HCT116 (cell line): Measurements from ENCODE around the gene RIT1. TPM values are rescaled to one million over a fixed set of nuclear protein-coding genes. Genes with fewer than 3 reads are reported as not detected.

Source experiments
- ATAC-seq: fragments of 200-7000 bp; cut with Tn5 transposase; 2 replicates; pipeline ENCODE4 v1.9.1; 2020; ENCODE audit warnings: mild to moderate bottlenecking, moderate library complexity
- BruUV-seq: library from RNA; stranded (reverse); fragments of 400-500 nt; replicated peaks from 2 replicates; lab custom pipeline; 2021; lab: Mats Ljungman, UMichigan
- CTCF ChIA-PET: fragments of 300-600 bp; sonication (Branson Sonifier 250); formaldehyde crosslinking; loops from one replicate; lab custom pipeline; 2021; ENCODE audit warnings: antibody characterized with exemption; lab: Charles Lee
- POLR2A ChIA-PET: fragments of 300-600, 350-600 bp; sonication (Branson Sonifier 250); formaldehyde crosslinking; loops from one replicate; lab custom pipeline; 2021; ENCODE audit warnings: antibody characterized with exemption; lab: Charles Lee
- RAD21 ChIA-PET, 2 experiments: fragments of 300-600 bp; sonication (Branson Sonifier 250); formaldehyde crosslinking; loops; one replicate each; lab custom pipeline; 2023; ENCODE audit warnings: low total read pairs in 2 of 2; ENCODE audit not compliant: uncharacterized antibody in 2 of 2, unreplicated experiment in 2 of 2, low non-redundant PET in 1 of 2; lab: Charles Lee
- DNase-seq: peaks from one replicate; pipeline ENCODE4 v3.0.0-alpha.2; 2010; ENCODE audit warnings: low read depth, low spot score
- H2AFZ ChIP-seq: fragments of 200-600 bp; shearing (Covaris generic), sonication (generic); 2 replicates; pipeline ENCODE4 v1.6.1; 2017; ENCODE audit warnings: low read depth, mixed run types, mixed read lengths, antibody characterized with exemption, low read length; ENCODE audit not compliant: poor library complexity, severe bottlenecking
- H3K27ac ChIP-seq: 2 replicates; pipeline ENCODE4 v1.5.1; 2012; ENCODE audit warnings: low read depth, low read length
- H3K27me3 ChIP-seq: fragments of 200-600 bp; sonication (generic); 2 replicates; pipeline ENCODE4 v1.6.1; 2016; ENCODE audit warnings: mixed run types, low read length, mixed read lengths; ENCODE audit not compliant: insufficient read depth
- H3K36me3 ChIP-seq, 2 experiments: fragments of 200-500 bp in 1 of 2; fragments of 200-600 bp in 1 of 2; sonication (Bioruptor generic) in 1 of 2; sonication (generic) in 1 of 2; 2 replicates each; pipeline versions ENCODE4 v1.5.1 to v1.6.1; 2014 to 2016; ENCODE audit warnings: low read length in 2 of 2, inconsistent platforms in 1 of 2, mixed read lengths in 1 of 2, mixed run types in 1 of 2; ENCODE audit not compliant: insufficient read depth in 2 of 2, control insufficient read depth in 1 of 2
- H3K4me1 ChIP-seq, 2 experiments: fragments of 200-600 bp in 1 of 2; sonication (generic) in 1 of 2; 2 replicates each; pipeline versions ENCODE4 v1.5.1 to v1.6.1; 2012 to 2017; ENCODE audit warnings: low read length in 2 of 2, inconsistent platforms in 1 of 2, mild to moderate bottlenecking in 1 of 2, mixed read lengths in 1 of 2, mixed run types in 1 of 2, moderate library complexity in 1 of 2; ENCODE audit not compliant: insufficient read depth in 2 of 2, control insufficient read depth in 1 of 2
- H3K4me2 ChIP-seq: fragments of 200-600 bp; sonication (generic); 2 replicates; pipeline ENCODE4 v1.6.1; 2017; ENCODE audit warnings: mixed run types, low read length, mixed read lengths
- H3K4me3 ChIP-seq, 2 experiments: fragments of 200-600 bp in 1 of 2; sonication (generic) in 1 of 2; replicated peaks in 1 of 2; 2 replicates each; pipeline ENCODE4 v1.5.1; 2011 to 2016; ENCODE audit warnings: low read length in 2 of 2, control low read depth in 1 of 2, low read depth in 1 of 2, mild to moderate bottlenecking in 1 of 2, mixed read lengths in 1 of 2, mixed run types in 1 of 2
- H3K79me2 ChIP-seq: fragments of 200-600 bp; sonication (generic); 2 replicates; pipeline ENCODE4 v1.6.1; 2017; ENCODE audit warnings: mild to moderate bottlenecking, mixed run types, low read length, moderate library complexity, mixed read lengths; ENCODE audit not compliant: insufficient read depth
- H3K9ac ChIP-seq: fragments of 200-600 bp; sonication (generic); 2 replicates; pipeline ENCODE4 v1.6.1; 2016; ENCODE audit warnings: low read length, mixed read lengths
- H3K9me2 ChIP-seq: fragments of 200-600 bp; sonication (generic), shearing (Covaris generic); 2 replicates; pipeline ENCODE4 v1.6.1; 2017; ENCODE audit warnings: mixed run types, mild to moderate bottlenecking, moderate library complexity; ENCODE audit not compliant: insufficient read depth
- H3K9me3 ChIP-seq, 2 experiments: fragments of 200-500 bp in 1 of 2; fragments of 200-600 bp in 1 of 2; sonication (Bioruptor generic) in 1 of 2; sonication (generic) in 1 of 2; 2 replicates each; pipeline ENCODE4 v1.6.1; 2014 to 2017; ENCODE audit warnings: low read length in 2 of 2, mixed read lengths in 2 of 2, inconsistent platforms in 1 of 2, low read depth in 1 of 2, mild to moderate bottlenecking in 1 of 2, mixed run types in 1 of 2, moderate library complexity in 1 of 2; ENCODE audit not compliant: control insufficient read depth in 1 of 2, insufficient read depth in 1 of 2
- H4K20me1 ChIP-seq: fragments of 200-600 bp; sonication (generic), shearing (Covaris generic); 2 replicates; pipeline ENCODE4 v1.6.1; 2017; ENCODE audit warnings: mixed run types, mild to moderate bottlenecking, moderate library complexity; ENCODE audit not compliant: insufficient read depth
- CBX3 ChIP-seq: IDR thresholded peaks from 2 replicates; pipeline ENCODE4 v1.6.1; 2012; ENCODE audit warnings: low read depth
- ELF1 ChIP-seq: IDR thresholded peaks from 2 replicates; pipeline ENCODE4 v1.6.1; 2012; ENCODE audit warnings: low read depth, borderline replicate concordance
- EZH2 ChIP-seq: fragments of 200-600 bp; sonication (generic); IDR thresholded peaks from 2 replicates; pipeline ENCODE4 v1.6.1; 2017; ENCODE audit warnings: antibody characterized with exemption, mixed run types
- EZH2phosphoT487 ChIP-seq: fragments of 200-600 bp; IDR thresholded peaks from 2 replicates; pipeline ENCODE4 v1.6.1; 2018; ENCODE audit warnings: antibody characterized with exemption, borderline replicate concordance
- FOSL1 ChIP-seq: IDR thresholded peaks from 2 replicates; pipeline ENCODE4 v1.6.1; 2012; ENCODE audit warnings: low read depth
- JUND ChIP-seq: IDR thresholded peaks from 2 replicates; pipeline ENCODE4 v1.6.1; 2012
- POLR2A ChIP-seq: IDR thresholded peaks from 2 replicates; pipeline ENCODE4 v1.7.0; 2011; ENCODE audit warnings: borderline replicate concordance; ENCODE audit not compliant: insufficient read depth, insufficient read length; ENCODE audit errors: extremely low read depth
- POLR2AphosphoS5 ChIP-seq: IDR thresholded peaks from 2 replicates; pipeline ENCODE4 v1.6.1; 2011; ENCODE audit warnings: mild to moderate bottlenecking, low read depth, low read length, moderate library complexity
- SIN3A ChIP-seq: IDR thresholded peaks from 2 replicates; pipeline ENCODE4 v1.6.1; 2012; ENCODE audit warnings: low read depth
- SP1 ChIP-seq: IDR thresholded peaks from 2 replicates; pipeline ENCODE4 v1.6.1; 2012; ENCODE audit warnings: low read depth
- TCF7L2 ChIP-seq: IDR thresholded peaks from 2 replicates; pipeline ENCODE4 v1.7.0; 2011; ENCODE audit warnings: borderline replicate concordance, inconsistent platforms; ENCODE audit not compliant: insufficient read depth, insufficient read length; ENCODE audit errors: extremely low read depth
- YY1 ChIP-seq: IDR thresholded peaks from 2 replicates; pipeline ENCODE4 v1.6.1; 2011; ENCODE audit warnings: low read length, low read depth, moderate library complexity, mild to moderate bottlenecking; ENCODE audit not compliant: insufficient replicate concordance; ENCODE audit errors: extremely low read depth
- ZFX ChIP-seq: fragments of 450-650 bp; IDR thresholded peaks from 2 replicates; pipeline ENCODE4 v1.6.1; 2017
- ZNF274 ChIP-seq: fragments of 200-500 bp; sonication (Bioruptor generic); IDR thresholded peaks from 2 replicates; pipeline ENCODE4 v1.6.1; 2014; ENCODE audit warnings: mild to moderate bottlenecking, low read depth, low read length, inconsistent platforms
- intact Hi-C: fragments of 100-400 bp; cut with micrococcal nuclease; formaldehyde crosslinking; loops from 2 replicates; pipeline ENCODE4 v1.10.0; 2022
- total RNA-seq: library from RNA; stranded (reverse); gene quantifications from one replicate; pipeline ENCODE4 v1.2.1, GENCODE V29; 2021; ENCODE audit not compliant: unreplicated experiment
- TF ChIP-seq, protein P1 (sequence below): IDR thresholded peaks from 2 replicates; pipeline ENCODE4 v1.6.1; 2012
- TF ChIP-seq, protein P2 (sequence below), 3 experiments: fragments of 200-600 bp in 1 of 3; sonication (generic) in 1 of 3; IDR thresholded peaks in 2 of 3; conservative IDR thresholded peaks in 1 of 3; 2 replicates each; pipeline ENCODE4 v1.5.1; 2012 to 2017; ENCODE audit warnings: low read depth in 2 of 3, low read length in 2 of 3, antibody characterized with exemption in 1 of 3, borderline replicate concordance in 1 of 3, control low read depth in 1 of 3, mild to moderate bottlenecking in 1 of 3, mixed read lengths in 1 of 3, mixed run types in 1 of 3, moderate library complexity in 1 of 3; ENCODE audit not compliant: insufficient read depth in 1 of 3
- TF ChIP-seq, protein P3 (sequence below): IDR thresholded peaks from 2 replicates; pipeline ENCODE4 v1.6.1; 2012

The RIT1 gene
- total RNA-seq, 1 experiment from 2014 or later = 10.2 TPM

DNA sequence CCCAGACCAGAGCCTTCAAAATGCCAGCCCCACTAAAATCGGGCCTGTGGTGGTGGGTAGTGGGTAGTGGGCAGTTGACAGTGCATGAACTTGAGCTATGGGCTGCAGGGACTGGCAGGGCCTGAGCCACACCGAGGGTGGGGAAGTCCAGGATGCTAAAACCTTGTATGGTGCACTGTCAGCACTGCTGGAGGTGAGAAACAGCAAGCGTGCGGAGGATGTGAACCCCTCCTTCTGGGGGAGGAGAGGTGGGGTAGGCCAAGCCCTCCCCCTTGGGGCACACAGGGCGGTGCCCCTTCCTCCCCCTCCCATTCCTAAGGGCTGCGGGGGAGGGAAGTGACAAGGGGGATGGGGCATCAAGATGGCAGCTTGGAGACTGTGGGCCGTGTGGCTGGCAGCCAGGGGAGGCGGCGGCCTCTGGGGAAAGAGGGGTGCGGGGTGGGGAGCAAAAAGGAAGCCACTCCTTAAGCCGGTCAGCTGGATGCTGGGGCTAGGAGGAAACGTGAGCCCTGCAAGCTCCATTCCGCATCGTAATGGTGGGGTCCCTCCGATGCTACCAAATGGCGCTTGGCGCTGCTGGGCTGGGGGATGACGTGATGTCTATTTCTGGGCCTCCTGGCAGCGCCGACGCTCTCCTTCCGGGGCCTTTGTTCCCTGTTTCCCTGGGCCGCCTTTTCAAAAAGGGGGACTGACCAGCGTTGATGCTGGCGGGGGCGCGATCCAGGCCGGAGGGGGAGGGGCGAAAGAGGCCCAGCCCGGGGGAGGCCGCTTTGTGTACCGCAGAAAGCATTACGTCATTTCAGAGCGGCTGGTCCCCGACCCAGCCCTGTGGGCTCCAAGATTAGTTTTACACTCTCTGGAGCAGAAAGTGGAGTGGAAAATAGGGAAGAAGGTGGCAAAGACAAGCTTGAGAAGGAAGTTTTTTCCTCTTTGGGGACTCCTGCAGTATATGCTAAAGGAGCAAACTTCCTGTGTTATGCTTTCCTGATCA is 51.0 kb downstream of the RIT1 start:
- ChIA-PET POLR2A (interaction anchor here (1.0 kb wide), 1 partner anchor 7 kb away, joined by 3 read pairs; no protein-coding TSS in a partner anchor), CTCF (no interaction called here), RAD21 (no interaction called here)
- BruUV-seq = no TSS peak
- intact Hi-C loops = no loop called here
- DNase-seq = no peak
- H3K9ac ChIP-seq = no peak overlapping the region
- H3K36me3 ChIP-seq = no peaks in the 10 kb centered on the region
- no peaks in the 10 kb centered on the region for H4K20me1 ChIP-seq
- peaks cover 18% of the 10 kb centered on the region for H3K79me2 ChIP-seq
- peaks cover 9% of the 10 kb centered on the region for H3K27me3 ChIP-seq
- H2AFZ ChIP-seq = no peak overlapping the region
- H3K27ac ChIP-seq = no peak overlapping the region
- no peak overlapping the region for H3K4me3 ChIP-seq
- H3K9me2 ChIP-seq = no peaks in the 10 kb centered on the region
- ATAC-seq = no peak
- peaks cover 3 to 21% of the 10 kb centered on the region in 2 experiments; a peak in 3 of 4 replicates for H3K4me1 ChIP-seq
- no peak overlapping the region for H3K4me2 ChIP-seq
- no peaks in the 10 kb centered on the region for H3K9me3 ChIP-seq
- TF ChIP-seq, protein P1, sequence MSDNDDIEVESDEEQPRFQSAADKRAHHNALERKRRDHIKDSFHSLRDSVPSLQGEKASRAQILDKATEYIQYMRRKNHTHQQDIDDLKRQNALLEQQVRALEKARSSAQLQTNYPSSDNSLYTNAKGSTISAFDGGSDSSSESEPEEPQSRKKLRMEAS = no peak
- TF ChIP-seq SIN3A (no peak), POLR2A (no peak), SP1 (no peak), EZH2phosphoT487 (no peak), CBX3 (no peak), POLR2AphosphoS5 (no peak), YY1 (no peak), JUND (no peak), FOSL1 (no peak), ZFX (no peak), TCF7L2 (no peak), ELF1 (no peak), ZNF274 (no peak), EZH2 (no peak)
- TF ChIP-seq, protein P2, sequence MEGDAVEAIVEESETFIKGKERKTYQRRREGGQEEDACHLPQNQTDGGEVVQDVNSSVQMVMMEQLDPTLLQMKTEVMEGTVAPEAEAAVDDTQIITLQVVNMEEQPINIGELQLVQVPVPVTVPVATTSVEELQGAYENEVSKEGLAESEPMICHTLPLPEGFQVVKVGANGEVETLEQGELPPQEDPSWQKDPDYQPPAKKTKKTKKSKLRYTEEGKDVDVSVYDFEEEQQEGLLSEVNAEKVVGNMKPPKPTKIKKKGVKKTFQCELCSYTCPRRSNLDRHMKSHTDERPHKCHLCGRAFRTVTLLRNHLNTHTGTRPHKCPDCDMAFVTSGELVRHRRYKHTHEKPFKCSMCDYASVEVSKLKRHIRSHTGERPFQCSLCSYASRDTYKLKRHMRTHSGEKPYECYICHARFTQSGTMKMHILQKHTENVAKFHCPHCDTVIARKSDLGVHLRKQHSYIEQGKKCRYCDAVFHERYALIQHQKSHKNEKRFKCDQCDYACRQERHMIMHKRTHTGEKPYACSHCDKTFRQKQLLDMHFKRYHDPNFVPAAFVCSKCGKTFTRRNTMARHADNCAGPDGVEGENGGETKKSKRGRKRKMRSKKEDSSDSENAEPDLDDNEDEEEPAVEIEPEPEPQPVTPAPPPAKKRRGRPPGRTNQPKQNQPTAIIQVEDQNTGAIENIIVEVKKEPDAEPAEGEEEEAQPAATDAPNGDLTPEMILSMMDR (IDR thresholded peaks at IDR 0.05 in 2 of 3, conservative IDR thresholded peaks at IDR 0.05 in 1 of 3; ENCODE audit: borderline replicate concordance in 1 of 3, insufficient read depth in 1 of 3, low read depth in 2 of 3, low read length in 2 of 3) = no peak
- TF ChIP-seq, protein P3, sequence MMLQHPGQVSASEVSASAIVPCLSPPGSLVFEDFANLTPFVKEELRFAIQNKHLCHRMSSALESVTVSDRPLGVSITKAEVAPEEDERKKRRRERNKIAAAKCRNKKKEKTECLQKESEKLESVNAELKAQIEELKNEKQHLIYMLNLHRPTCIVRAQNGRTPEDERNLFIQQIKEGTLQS = no peak
